HuH-7 (cell line): ENCODE results near the gene IKZF3.
"Not testable (repeated sequence)": the region's sequence is repeated elsewhere in the genome, so short reads cannot be mapped to it uniquely, and the experiment has no call there.

ENCODE experiments used
- DNase-seq: peaks from one replicate; pipeline ENCODE4 v3.0.0; 2011; ENCODE audit warnings: low spot score

The IKZF3 gene

GRCh38 chr17:39777534-39778365 is 86.4 kb downstream of the IKZF3 start:
- DNase-seq, result no peak

DNA sequence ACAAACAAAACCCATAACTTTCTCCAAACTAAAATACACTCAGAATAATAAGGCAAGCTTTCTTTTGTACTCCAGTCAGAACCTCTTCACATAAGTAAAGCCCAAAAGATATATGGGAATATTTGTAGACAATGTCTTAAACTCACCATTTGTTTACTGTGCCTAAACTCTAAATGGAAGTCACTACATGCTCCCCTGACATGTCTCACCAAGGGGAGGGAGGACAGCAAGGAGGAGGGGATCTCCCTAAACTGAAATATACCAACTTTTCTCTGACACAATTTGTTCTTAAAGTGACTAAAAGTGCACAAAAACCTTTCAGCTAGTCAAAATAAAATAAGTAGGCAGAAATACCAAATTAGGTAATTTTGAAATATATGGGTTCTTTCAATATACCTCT is 87.9 kb downstream of the IKZF3 start:
- DNase-seq, result no peak

DNA sequence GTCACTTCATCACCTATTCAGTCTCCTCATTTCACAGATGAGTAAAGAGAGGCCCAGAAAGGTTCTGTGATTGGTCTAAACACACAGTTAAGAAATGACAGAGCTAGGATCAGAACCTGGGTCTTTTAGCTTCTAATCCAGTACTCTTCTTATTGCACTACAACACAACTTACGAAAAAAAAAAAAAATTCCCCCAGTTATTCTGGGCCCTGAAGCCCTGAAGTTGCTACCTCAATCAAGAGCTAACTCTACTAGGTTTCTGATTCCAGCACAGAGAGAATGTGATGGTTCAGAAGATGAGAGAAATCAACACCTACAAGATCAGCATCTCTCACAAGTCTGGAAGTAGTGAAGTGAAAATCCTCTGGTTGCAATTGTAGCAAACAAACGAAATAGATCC is 89.1 kb downstream of the IKZF3 start:
- DNase-seq, result no peak

DNA sequence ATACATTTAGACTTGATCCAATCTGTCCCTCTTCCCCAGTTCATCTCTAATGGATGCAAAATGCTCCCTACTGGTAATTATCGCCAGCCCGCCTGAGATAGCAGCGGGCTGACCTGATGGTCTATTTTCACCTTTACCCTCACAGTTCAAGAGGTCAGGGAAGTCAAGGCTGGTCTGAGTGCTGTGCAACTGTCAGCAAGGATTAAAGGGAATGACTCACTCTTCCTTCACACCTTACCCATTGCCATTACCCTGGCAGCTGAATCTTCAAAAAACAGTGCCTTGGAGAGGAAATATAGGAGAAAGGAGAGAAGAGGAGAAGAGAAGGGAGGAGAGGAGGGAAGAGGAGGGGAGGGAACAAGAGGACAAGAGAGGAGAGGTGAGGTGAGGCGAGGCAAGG is 90.1 kb downstream of the IKZF3 start:
- no peak for DNase-seq

- no peak for DNase-seq
Measured at GRCh38 chr17:39772987-39773934, 90.9 kb downstream of the IKZF3 start.

- no peak for DNase-seq
Measured at GRCh38 chr17:39772415-39772814, 91.7 kb downstream of the IKZF3 start.

DNA sequence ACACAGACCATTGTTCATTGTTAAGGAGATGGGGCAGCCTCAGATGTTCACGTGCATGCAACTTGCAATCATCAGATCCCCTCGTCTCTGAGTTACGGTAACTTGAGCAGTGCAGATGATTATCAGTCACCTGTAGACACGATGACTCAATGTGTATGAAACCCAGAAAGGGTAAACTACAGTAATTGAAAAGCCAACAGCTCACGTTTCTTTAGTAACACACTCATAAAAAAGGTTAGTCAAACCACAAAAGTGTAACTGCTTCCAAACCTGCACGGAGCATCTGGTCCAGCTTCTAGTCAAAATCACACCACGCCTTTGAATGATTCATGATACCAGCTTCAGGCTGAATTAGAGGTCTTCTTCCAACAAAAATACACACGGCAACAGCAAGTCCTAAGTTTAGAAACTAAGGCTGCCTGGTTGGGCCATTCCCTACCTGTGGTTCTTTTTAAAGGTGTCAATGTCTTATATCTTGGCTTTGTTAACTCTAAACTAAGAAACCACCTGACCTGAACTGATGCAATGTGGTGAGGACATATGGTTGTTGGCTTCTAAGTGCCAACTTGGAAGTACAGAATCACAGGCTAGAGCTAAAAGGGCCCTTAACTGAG is 94.0 kb downstream of the IKZF3 start:
- no peak for DNase-seq

GRCh38 chr17:39767147-39767546 is 97.0 kb downstream of the IKZF3 start:
- no peak for DNase-seq

GRCh38 chr17:39765766-39766165 is 98.3 kb downstream of the IKZF3 start:
- DNase-seq, result no peak

DNA sequence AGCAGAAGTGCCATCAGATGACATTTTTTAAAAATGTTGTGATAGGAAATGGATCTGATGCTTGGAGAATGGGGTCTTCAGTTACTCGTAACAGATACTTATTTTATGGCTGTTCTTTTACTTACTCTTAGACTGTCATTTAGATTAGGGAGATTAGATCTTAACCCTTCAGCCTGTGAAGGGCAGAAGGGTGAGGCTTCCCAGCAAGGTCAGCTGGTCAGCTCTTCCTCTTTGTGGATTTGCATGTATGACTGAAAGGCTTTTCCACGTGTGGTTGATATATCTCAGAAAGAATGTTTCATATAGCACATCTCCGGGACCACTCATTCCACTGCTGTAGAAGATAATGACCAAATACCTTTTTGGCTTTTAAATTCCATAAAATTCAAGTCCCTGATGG is 98.9 kb downstream of the IKZF3 start:
- no peak for DNase-seq

GRCh38 chr17:39764171-39764570 is 99.9 kb downstream of the IKZF3 start:
- DNase-seq, result not testable (repeated sequence)

GRCh38 chr17:39763051-39763820 is 100.9 kb downstream of the IKZF3 start:
- no peak for DNase-seq

DNA sequence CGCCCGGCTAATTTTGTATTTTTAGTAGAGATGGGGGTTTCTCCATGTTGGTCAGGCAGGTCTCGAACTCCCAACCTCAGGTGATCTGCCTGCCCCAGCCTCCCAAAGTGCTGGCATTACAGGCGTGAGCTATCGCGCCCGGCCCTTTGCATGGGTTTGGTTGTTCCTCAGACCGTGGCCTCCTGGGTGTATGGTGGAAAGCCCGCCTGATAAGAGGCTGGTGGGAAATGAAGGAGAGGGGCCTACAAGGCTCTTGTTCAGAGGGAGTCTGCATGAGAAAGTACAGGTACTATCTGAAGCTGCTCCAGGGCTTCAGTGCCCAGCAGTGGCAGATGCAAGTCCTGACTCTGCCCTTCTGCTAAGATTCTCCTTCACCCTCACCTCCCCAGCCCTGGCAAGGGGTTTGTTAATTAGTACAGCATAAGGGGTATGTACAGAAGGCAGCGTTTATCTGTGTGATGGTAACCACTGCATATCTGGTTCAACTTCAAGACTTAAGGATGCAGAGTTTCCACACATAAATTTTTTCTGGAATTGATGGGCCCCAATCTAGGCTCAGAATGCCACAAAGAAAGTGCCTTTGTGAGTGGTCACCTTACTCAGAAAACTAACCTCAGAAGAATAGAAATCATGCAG is 102.1 kb downstream of the IKZF3 start:
- DNase-seq, result no peak

GRCh38 chr17:39759204-39759603 is 104.9 kb downstream of the IKZF3 start:
- no peak for DNase-seq

DNA sequence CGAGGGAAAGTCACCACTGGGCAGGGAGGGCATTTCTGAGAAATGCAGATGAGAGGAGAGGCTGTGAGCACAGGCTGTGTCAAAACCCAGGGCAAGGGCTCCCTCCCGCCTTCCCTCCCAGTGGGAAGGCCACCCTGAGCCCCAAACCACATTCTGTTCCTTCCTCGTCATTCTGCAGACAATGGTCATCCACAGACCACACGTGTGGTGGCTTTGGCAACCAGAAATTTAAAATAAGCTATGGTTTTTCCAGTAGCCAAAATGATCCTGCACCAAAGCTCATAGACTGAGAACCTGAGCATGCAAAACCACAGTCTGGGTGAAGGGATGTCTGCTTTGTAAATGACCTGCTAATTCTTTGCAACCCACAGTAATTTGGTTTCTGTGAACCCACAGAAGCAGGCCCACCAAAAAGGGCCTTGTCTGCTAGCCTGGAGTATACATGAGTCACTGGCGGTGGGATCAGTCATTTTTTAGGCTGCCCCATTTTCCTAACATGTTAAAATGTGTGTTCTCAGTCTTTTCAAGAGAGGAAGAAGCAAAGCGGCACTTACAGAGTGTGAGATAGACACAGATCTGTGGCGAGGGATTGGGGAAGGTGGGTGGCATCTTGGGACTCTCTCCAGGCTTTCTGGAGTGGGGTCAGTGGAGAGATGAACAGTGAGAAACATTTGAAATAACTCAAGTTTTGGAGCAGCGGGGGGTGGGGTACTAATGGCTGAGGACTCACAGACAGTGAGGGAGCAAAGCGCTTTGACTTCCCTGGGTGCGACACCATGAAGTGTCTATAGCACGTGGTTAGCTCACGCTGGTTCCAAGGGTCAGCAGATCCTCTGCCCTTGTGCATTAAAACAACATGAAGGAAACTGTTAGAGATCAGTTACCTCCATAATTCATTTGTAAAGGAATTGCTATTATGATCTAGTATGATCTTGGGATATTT is 105.9 kb downstream of the IKZF3 start:
- no peak for DNase-seq

DNA sequence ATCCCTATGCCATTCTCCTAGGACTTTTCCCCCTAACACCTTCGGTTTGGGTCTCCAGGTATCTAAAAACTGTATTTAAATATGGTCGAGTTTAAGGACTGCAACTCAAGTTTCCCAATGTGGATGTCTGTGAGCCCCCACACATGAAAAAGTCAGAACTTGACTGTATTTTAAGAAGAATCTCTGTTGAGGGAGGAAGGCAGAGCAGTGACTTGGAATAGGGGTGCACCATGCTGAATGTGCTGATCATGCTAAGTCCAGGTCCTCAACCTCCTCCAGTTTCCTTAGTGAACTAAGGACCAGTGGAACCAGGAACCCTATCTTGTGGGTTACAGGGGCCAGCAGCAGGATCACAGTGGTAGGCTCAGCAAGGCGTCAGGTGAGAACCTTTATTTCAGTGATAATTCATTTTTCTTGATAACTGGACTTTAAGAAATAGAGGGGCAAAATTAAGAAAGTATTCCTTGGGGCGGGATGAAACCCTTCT is 106.9 kb downstream of the IKZF3 start:
- DNase-seq, result no peak

DNA sequence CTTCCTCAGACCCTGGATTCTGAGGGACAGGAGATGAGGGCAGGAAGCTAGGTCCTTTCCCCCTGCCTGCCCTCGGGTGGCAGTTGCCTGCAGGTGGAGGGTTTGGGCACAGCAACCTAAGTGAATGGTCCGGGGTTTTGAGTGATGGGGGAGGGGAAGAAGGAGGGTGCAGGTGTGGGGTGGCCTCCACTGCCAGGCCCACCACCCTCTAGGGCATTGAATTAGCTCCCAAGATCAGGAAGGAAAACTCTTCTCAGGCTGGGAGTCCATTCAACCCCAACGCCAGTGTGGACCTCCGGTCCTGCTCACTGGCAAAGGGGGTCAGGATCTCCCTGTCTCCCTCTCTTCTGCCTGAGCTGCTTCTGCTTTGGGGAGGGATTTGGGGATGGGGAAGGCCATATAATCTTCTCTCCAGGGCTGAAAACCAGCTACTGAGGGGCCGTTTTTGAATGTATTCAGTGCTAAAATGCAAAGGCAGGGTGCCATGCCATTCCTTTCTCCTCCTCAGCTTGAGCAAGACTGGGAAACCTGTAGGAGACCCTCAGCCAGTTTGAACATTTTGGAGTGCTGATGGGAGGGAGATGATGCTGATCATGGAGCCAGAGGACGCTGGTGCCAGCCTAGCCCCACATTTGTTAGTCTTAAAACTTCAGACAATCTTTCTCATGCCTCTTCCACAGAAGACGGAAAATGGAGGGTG is 107.6 kb downstream of the IKZF3 start:
- no peak for DNase-seq

- no peak for DNase-seq
Measured at GRCh38 chr17:39755554-39756379, 108.3 kb downstream of the IKZF3 start.
